ENCODE measurements around the gene ABHD12.

Gene ABHD12

GRCh38 chr20:25289886-25290597 is 100.6 kb downstream of the ABHD12 start:
- DNase-seq (ENCODE audit: low spot score), result no peak

DNA sequence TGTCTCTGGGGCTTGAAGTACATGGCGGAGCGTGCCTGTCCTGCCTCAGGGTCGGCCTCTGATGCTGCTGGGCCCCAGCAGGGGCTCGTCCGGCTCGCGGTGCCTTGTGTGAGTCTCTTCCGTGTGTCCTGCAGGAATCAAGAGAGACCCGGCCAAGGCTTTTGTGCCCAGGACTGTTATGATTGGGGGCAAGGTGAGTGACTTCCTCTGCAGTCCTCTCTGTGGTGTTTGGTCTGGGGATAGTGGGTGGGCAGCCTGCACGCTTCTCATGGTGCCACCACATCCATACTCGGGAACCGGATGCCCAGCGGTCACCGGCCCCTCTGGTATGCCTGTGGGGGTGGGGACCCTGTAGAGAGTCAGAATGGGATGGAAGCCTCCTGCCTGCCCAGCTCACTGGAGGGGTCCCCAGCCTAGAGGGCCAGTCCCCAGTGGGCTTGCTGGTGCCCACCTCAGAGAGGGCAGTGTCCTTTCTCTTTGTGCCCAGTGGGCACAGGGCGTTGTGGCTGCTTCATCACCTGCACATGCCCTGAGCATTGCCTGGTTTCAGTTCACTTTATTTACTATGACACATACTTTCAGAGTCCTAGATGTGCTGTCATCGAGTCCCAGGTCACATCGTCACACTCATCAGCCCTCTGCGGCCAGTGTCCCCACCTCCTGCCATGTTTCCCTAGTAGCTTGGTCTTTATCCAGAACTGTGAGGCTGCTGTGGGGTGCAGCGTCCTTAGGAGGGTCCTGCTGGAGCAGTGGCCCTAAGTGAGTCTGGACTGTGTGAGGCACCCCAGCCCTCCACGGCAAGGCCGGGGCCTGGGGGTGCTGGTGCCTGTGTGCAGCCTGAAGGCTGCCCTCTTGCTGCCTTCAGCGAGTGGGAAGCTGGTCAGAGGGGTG is 102.1 kb downstream of the ABHD12 start:
- no peak for DNase-seq (ENCODE audit: low spot score)

GRCh38 chr20:25287631-25288290 is 102.9 kb downstream of the ABHD12 start:
- DNase-seq (ENCODE audit: low spot score), result no peak

GRCh38 chr20:25286917-25287316 is 103.7 kb downstream of the ABHD12 start:
- no peak for DNase-seq (ENCODE audit: low spot score)

GRCh38 chr20:25285856-25286798 is 104.5 kb downstream of the ABHD12 start:
- DNase-seq (ENCODE audit: low spot score), result no peak

GRCh38 chr20:25285091-25285647 is 105.5 kb downstream of the ABHD12 start:
- DNase-seq (ENCODE audit: low spot score), result no peak

- DNase-seq (ENCODE audit: low spot score), result no peak
Measured at GRCh38 chr20:25284131-25284601, 106.5 kb downstream of the ABHD12 start.

- no peak for DNase-seq (ENCODE audit: low spot score)
Measured at GRCh38 chr20:25283221-25283951, 107.2 kb downstream of the ABHD12 start.

GRCh38 chr20:25282796-25283195 is 107.8 kb downstream of the ABHD12 start:
- DNase-seq (ENCODE audit: low spot score), result no peak

- DNase-seq (ENCODE audit: low spot score), result no peak
Measured at GRCh38 chr20:25282034-25282781, 108.4 kb downstream of the ABHD12 start.

DNA sequence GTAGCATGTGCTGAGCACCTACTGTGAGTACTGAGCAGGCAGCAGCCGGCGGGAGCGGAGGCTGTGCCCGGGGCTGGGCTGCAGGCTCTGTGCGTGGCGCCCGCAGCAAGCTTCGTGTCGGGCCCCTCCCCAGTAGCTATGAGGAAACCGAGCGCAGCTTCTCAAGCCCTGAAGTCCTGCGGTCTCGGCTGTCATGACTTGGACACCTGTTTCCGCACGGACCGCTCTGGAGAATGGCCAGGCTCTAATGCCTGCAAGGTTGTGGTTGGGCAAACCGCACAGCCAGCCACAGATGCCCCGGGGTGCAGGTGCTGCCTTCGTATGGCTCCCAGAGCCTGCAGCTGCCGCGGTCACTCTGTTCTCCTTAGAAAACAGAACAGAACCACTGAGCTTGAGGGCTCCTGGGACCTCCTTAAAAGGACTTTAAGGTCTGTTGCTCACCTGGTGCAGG is 109.1 kb downstream of the ABHD12 start:
- no peak for DNase-seq (ENCODE audit: low spot score)

GRCh38 chr20:25280574-25281535 is 109.8 kb downstream of the ABHD12 start:
- no peak for DNase-seq (ENCODE audit: low spot score)

GRCh38 chr20:25280051-25280573 is 110.5 kb downstream of the ABHD12 start:
- DNase-seq (ENCODE audit: low spot score), result no peak

- no peak for DNase-seq (ENCODE audit: low spot score)
Measured at GRCh38 chr20:25279403-25279802, 111.2 kb downstream of the ABHD12 start.

DNA sequence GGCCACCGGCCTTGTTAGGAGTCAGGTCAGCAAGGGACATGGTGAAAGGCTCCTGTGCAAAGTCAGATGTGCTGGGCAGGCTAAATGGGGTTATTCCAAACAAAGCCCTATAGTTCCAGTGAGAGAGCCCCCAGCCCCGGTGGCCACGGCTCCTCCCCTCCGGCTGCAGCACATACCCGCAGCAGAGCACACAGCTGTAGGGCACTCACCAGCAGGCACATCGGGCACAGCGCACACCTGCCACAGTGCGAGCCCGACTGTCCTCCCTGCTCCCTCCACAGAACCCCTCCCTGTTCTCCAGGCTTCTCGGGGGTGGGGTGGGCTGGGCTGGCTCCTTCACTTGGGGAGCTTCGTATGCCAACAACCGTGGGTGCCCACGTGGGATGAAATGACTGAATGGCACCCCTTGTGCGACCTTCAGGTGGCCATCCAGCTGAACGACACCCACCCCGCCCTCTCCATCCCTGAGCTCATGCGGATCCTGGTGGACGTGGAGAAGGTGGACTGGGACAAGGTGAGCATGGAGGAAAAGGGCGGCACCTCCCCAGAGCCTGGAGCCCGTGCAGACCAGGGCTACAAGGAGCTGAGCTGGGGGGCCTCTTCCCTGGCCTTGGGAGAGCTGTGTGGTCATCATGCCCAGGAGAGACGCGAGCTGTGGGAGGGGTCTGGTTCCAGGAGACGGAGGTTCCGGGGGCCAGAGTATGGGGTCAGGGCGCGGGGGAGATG is 111.8 kb downstream of the ABHD12 start:
- DNase-seq (ENCODE audit: low spot score), result no peak

DNA sequence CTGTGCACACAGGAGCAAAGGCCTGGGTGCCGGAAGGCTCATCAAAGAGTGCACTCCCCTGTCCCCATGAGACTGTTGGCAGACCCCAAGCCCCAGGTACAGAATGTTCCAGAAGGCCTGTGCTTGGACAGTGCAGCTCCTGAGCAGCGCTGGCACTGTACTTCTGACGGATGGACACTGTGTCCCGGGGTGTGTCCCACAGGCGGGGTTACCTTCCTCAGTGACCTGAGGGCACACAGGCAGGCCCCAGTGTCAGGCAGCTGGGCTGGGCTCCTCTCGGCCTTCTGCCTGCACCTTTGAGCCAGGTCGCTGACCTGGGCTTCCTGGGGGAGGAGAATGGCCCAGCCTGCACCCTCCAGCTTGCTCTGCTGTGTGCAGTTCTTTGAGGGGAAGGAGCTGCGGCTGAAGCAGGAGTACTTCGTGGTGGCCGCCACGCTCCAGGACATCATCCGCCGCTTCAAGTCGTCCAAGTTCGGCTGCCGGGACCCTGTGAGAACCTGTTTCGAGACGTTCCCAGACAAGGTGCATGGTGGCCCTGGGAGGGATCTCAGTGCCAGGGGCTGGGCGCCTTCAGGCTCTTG is 112.6 kb downstream of the ABHD12 start:
- no peak for DNase-seq (ENCODE audit: low spot score)
